Parathyroid adenoma (tissue), 2 donors: ENCODE measurements around the gene RASAL3.
"Not testable (repeated sequence)": the region's sequence is repeated elsewhere in the genome, so short reads cannot be mapped to it uniquely, and the experiment has no call there.

Experiments
- H2AFZ ChIP-seq: fragments of 300-600 bp; sonication (generic); one replicate; pipeline ENCODE4 v1.7.0; 2017; ENCODE audit warnings: antibody characterized with exemption, mild to moderate bottlenecking
- H3K27ac ChIP-seq: fragments of 300-600 bp; sonication (generic); one replicate; pipeline ENCODE4 v1.7.0; 2017
- H3K27me3 ChIP-seq: fragments of 300-600 bp; sonication (generic); one replicate; pipeline ENCODE4 v1.7.0; 2017; ENCODE audit warnings: low read length; ENCODE audit not compliant: control insufficient read depth, insufficient read depth
- H3K36me3 ChIP-seq: fragments of 300-600 bp; sonication (generic); one replicate; pipeline ENCODE4 v1.7.0; 2017; ENCODE audit warnings: low read length; ENCODE audit not compliant: control insufficient read depth, insufficient read depth
- H3K4me1 ChIP-seq: fragments of 300-600 bp; sonication (generic); one replicate; pipeline ENCODE4 v1.7.0; 2017; ENCODE audit warnings: control low read depth
- H3K4me2 ChIP-seq: fragments of 300-600 bp; sonication (generic); one replicate; pipeline ENCODE4 v1.7.0; 2017; ENCODE audit warnings: low read length
- H3K4me3 ChIP-seq: fragments of 300-600 bp; sonication (generic); one replicate; pipeline ENCODE4 v1.7.0; 2017; ENCODE audit warnings: low read depth, low read length
- H3K79me2 ChIP-seq: fragments of 300-600 bp; sonication (generic); one replicate; pipeline ENCODE4 v1.7.0; 2017; ENCODE audit warnings: control low read depth
- H3K9ac ChIP-seq: fragments of 300-600 bp; sonication (generic); one replicate; pipeline ENCODE4 v1.7.0; 2017; ENCODE audit warnings: mild to moderate bottlenecking
- H3K9me3 ChIP-seq: fragments of 300-600 bp; sonication (generic); one replicate; pipeline ENCODE4 v1.7.0; 2017; ENCODE audit warnings: low read length; ENCODE audit not compliant: control insufficient read depth
- CTCF ChIP-seq: fragments of 300-600 bp; sonication (generic); IDR thresholded peaks from one replicate; pipeline ENCODE4 v1.7.0; 2017; ENCODE audit warnings: antibody characterized with exemption, mild to moderate bottlenecking
- donor health status: primary hyperparathyroidism.

The RASAL3 gene

GRCh38 chr19:15479391-15480345 lies 15.3 kb upstream of the RASAL3 start, which contains the start of gene PGLYRP2:
Gene PGLYRP2 (minus strand): TSS chr19:15479501. CDS start chr19:15479371, 130 bp downstream.
- Histone ChIP-seq H3K4me1 (peaks cover 6% of the 10 kb centered on the region), H3K79me2 (no peaks in the 10 kb centered on the region), H3K9ac (no peak within 1 kb of the TSS), H3K4me3 (no peak within 1 kb of the TSS), H3K4me2 (no peak within 1 kb of the TSS), H3K9me3 (no peaks in the 10 kb centered on the region), H3K27me3 (no peaks in the 10 kb centered on the region), H3K27ac (no peak within 1 kb of the TSS), H2AFZ (peak within 1 kb of the TSS; percentile 80), H3K36me3 (no peaks in the 10 kb centered on the region)
- peak; percentile 44 for TF ChIP-seq CTCF

GRCh38 chr19:15476325-15476724 lies 12.0 kb upstream of the RASAL3 start:
- Histone ChIP-seq H3K36me3 (no peaks in the 10 kb centered on the region), H3K27me3 (no peaks in the 10 kb centered on the region), H2AFZ (no peak overlapping the region), H3K4me1 (peaks cover 6% of the 10 kb centered on the region), H3K9me3 (no peaks in the 10 kb centered on the region), H3K79me2 (no peaks in the 10 kb centered on the region), H3K4me2 (no peak overlapping the region), H3K27ac (no peak overlapping the region), H3K4me3 (no peak overlapping the region), H3K9ac (no peak overlapping the region)
- TF ChIP-seq CTCF, result no peak

- Histone ChIP-seq H3K4me1 (peaks cover 6% of the 10 kb centered on the region), H3K4me2 (no peak overlapping the region), H3K79me2 (no peaks in the 10 kb centered on the region), H3K27ac (no peak overlapping the region), H3K9me3 (no peaks in the 10 kb centered on the region), H3K27me3 (no peaks in the 10 kb centered on the region), H2AFZ (no peak overlapping the region), H3K4me3 (no peak overlapping the region), H3K36me3 (no peaks in the 10 kb centered on the region), H3K9ac (no peak overlapping the region)
- no peak for TF ChIP-seq CTCF
Measured at GRCh38 chr19:15475611-15476010, 11.3 kb upstream of the RASAL3 start.

- Histone ChIP-seq H3K27ac (no peak overlapping the region), H2AFZ (no peak overlapping the region), H3K9me3 (no peaks in the 10 kb centered on the region), H3K27me3 (no peaks in the 10 kb centered on the region), H3K4me2 (no peak overlapping the region), H3K4me1 (peaks cover 6% of the 10 kb centered on the region), H3K79me2 (no peaks in the 10 kb centered on the region), H3K36me3 (no peaks in the 10 kb centered on the region), H3K4me3 (no peak overlapping the region), H3K9ac (no peak overlapping the region)
- no peak for TF ChIP-seq CTCF
Measured at GRCh38 chr19:15475169-15475568, 10.8 kb upstream of the RASAL3 start.

- H3K27ac ChIP-seq, H3K9ac ChIP-seq, H3K36me3 ChIP-seq, H3K4me2 ChIP-seq, H3K4me1 ChIP-seq, H3K27me3 ChIP-seq, H3K79me2 ChIP-seq, H3K4me3 ChIP-seq, H2AFZ ChIP-seq, H3K9me3 ChIP-seq: not testable (repeated sequence)
Measured at GRCh38 chr19:15473821-15474220, 9.5 kb upstream of the RASAL3 start.
